SU-DHL-6 (cell line): Measurements from ENCODE around the gene CCDC27.
"Not testable (repeated sequence)": the region's sequence is repeated elsewhere in the genome, so short reads cannot be mapped to it uniquely, and the experiment has no call there.

Experiments
- H2AFZ ChIP-seq: fragments of 200-600 bp; sonication (generic); 2 replicates; pipeline ENCODE4 v1.6.1; 2014; ENCODE audit warnings: low read depth, mild to moderate bottlenecking, moderate library complexity, mixed read lengths, antibody characterized with exemption, low read length; ENCODE audit not compliant: severe bottlenecking
- H3F3A ChIP-seq: fragments of 200-600 bp; shearing (Covaris generic); 2 replicates; pipeline ENCODE4 v1.6.0; 2016; ENCODE audit warnings: antibody characterized with exemption, mild to moderate bottlenecking; ENCODE audit not compliant: insufficient read depth
- H3K27ac ChIP-seq: fragments of 200-600 bp; sonication (generic); 2 replicates; pipeline ENCODE4 v1.5.1; 2016; ENCODE audit warnings: low read depth, mild to moderate bottlenecking, low read length, moderate library complexity, mixed read lengths
- H3K27me3 ChIP-seq: fragments of 200-600 bp; sonication (generic), shearing (Covaris generic); 2 replicates; pipeline ENCODE4 v1.6.0; 2014; ENCODE audit warnings: mild to moderate bottlenecking, low read length
- H3K36me3 ChIP-seq: fragments of 200-600 bp; sonication (generic); 2 replicates; pipeline ENCODE4 v1.6.1; 2014; ENCODE audit warnings: mild to moderate bottlenecking, low read length, mixed read lengths
- H3K4me2 ChIP-seq: fragments of 300-600, 200-600 bp; shearing (Covaris generic), sonication (generic); 2 replicates; pipeline ENCODE4 v1.6.0; 2014; ENCODE audit warnings: low read length, low read depth, mild to moderate bottlenecking; ENCODE audit not compliant: poor library complexity, severe bottlenecking
- H3K4me3 ChIP-seq: fragments of 200-600 bp; sonication (generic); 2 replicates; pipeline ENCODE4 v1.5.1; 2014; ENCODE audit warnings: antibody characterized with exemption, low read length, mild to moderate bottlenecking, mixed read lengths; ENCODE audit not compliant: insufficient read depth, poor library complexity, severe bottlenecking
- H3K79me2 ChIP-seq: fragments of 200-600 bp; sonication (generic); 2 replicates; pipeline ENCODE4 v1.6.1; 2014; ENCODE audit warnings: mild to moderate bottlenecking, low read length, moderate library complexity; ENCODE audit not compliant: insufficient read depth
- H3K9ac ChIP-seq: fragments of 200-600 bp; sonication (generic); 2 replicates; pipeline ENCODE4 v1.7.0; 2014; ENCODE audit warnings: mild to moderate bottlenecking, low read length
- H3K9me2 ChIP-seq: fragments of 200-600 bp; sonication (generic); replicated peaks from 2 replicates; pipeline ENCODE4 v1.6.1; 2014; ENCODE audit warnings: low read length; ENCODE audit not compliant: insufficient read depth
- H3K9me3 ChIP-seq: fragments of 200-600 bp; sonication (generic); 2 replicates; pipeline ENCODE4 v1.6.1; 2014; ENCODE audit warnings: low read length, mixed read lengths; ENCODE audit not compliant: insufficient read depth
- H4K20me1 ChIP-seq: fragments of 200-600 bp; sonication (generic); 2 replicates; pipeline ENCODE4 v1.6.1; 2014; ENCODE audit warnings: low read depth, mild to moderate bottlenecking, antibody characterized with exemption, low read length, moderate library complexity, mixed read lengths
- EZH2phosphoT487 ChIP-seq: fragments of 200-600 bp; sonication (generic), shearing (Covaris generic); conservative IDR thresholded peaks from 2 replicates; pipeline ENCODE4 v1.6.1; 2018; ENCODE audit warnings: mild to moderate bottlenecking, antibody characterized with exemption, low read length, moderate library complexity, mixed read lengths
- TF ChIP-seq, protein P1 (sequence below): fragments of 200-600 bp; sonication (generic); IDR thresholded peaks from one replicate; pipeline ENCODE4 v1.5.1; 2017; ENCODE audit warnings: antibody characterized with exemption, mild to moderate bottlenecking, low read length, moderate library complexity; ENCODE audit not compliant: insufficient read depth, poor library complexity, severe bottlenecking

CCDC27 gene

DNA sequence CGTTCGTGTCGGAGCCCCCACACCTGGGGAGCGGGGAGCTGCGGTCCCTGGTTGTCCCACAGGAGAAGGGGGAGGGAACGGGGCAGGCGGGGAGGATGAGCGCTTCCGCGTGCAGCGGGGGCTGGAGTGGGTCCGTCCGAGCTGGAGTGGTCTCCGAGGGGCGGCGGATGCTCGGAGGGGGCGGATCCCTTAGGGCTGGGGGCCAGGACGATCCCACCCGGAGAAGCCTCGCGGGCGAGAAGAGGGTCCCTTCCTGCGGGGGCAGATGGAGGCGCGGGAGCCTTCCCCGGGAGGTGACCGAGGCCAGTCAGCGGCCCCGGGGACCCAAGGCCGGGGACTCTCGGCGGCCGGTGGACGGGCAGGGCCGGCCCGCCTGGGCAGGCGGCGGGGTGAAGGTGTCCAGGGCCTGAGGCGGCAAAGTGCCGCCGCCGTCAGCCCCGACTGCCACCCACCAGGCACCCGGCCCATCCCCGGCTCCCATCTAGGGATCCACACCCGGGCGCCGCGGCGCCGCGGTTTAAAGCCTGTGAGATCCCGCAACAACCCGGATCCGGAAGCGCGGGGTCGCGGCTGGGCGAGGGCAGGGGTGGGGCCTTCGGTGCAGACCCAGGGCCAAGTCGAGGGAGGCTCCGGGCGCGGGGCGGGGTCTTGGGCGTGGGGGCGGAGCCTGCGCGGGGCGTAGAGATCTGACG is 5.3 kb upstream of the CCDC27 start:
- Histone ChIP-seq H3K79me2 (no peaks in the 10 kb centered on the region), H4K20me1 (no peaks in the 10 kb centered on the region), H3K4me3 (peak overlapping the region; percentile 53), H3F3A (no peaks in the 10 kb centered on the region), H2AFZ (peak overlapping the region; percentile 19), H3K9me3 (no peaks in the 10 kb centered on the region), H3K9me2 (no peaks in the 10 kb centered on the region), H3K36me3 (no peaks in the 10 kb centered on the region), H3K27me3 (no peaks in the 10 kb centered on the region), H3K27ac (no peak overlapping the region), H3K4me2 (peak overlapping the region; percentile 59), H3K9ac (peak overlapping the region; percentile 57)
- TF ChIP-seq, protein P1, sequence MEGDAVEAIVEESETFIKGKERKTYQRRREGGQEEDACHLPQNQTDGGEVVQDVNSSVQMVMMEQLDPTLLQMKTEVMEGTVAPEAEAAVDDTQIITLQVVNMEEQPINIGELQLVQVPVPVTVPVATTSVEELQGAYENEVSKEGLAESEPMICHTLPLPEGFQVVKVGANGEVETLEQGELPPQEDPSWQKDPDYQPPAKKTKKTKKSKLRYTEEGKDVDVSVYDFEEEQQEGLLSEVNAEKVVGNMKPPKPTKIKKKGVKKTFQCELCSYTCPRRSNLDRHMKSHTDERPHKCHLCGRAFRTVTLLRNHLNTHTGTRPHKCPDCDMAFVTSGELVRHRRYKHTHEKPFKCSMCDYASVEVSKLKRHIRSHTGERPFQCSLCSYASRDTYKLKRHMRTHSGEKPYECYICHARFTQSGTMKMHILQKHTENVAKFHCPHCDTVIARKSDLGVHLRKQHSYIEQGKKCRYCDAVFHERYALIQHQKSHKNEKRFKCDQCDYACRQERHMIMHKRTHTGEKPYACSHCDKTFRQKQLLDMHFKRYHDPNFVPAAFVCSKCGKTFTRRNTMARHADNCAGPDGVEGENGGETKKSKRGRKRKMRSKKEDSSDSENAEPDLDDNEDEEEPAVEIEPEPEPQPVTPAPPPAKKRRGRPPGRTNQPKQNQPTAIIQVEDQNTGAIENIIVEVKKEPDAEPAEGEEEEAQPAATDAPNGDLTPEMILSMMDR: no peak
- TF ChIP-seq EZH2phosphoT487: no peak

DNA sequence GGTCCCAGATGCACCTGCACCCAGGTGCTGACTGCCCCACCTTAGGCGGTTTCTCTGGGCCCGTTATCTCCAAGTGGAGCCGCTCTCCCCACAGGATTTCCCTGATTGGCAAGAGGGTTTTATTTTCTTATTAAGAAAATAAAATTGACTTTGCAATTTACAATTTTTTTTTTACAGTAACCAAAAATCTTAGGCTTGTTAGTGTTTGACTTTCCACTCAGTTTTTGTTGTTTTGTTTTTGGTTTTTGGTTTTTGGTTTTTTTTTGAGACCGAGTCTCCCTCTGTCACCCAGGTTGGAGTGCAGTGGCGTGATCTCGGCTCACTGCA is 4.8 kb upstream of the CCDC27 start:
- Histone ChIP-seq H2AFZ (peak overlapping the region; percentile 19), H3K27ac (no peak overlapping the region), H3K9me3 (no peaks in the 10 kb centered on the region), H3F3A (no peaks in the 10 kb centered on the region), H4K20me1 (no peaks in the 10 kb centered on the region), H3K36me3 (no peaks in the 10 kb centered on the region), H3K9me2 (no peaks in the 10 kb centered on the region), H3K79me2 (no peaks in the 10 kb centered on the region), H3K4me3 (peak overlapping the region; percentile 53), H3K27me3 (no peaks in the 10 kb centered on the region), H3K4me2 (peak overlapping the region; percentile 59), H3K9ac (no peak overlapping the region)
- TF ChIP-seq, protein P1: no peak
- no peak for TF ChIP-seq EZH2phosphoT487

DNA sequence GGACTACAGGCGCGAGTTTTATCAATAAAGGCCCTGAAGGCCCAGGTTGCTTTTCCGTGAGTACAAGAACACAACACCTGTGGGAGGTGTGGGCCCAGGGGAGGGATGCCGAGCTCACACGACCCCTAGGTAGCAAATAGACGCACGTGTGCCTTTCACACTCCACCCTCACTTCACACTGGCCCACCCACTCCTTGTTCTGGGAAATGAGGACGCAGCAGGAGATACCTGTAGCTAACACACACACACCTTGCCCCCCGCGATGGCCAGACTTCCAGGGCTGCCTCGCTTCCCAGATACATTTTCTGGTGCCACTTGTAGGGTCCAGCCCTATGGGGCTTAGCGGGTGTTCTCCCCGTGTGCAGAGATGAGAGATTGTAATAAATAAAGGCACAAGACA is 4.3 kb upstream of the CCDC27 start:
- H2AFZ ChIP-seq: no peak overlapping the region
- no peak overlapping the region for H3K27ac ChIP-seq
- H3K27me3 ChIP-seq: no peaks in the 10 kb centered on the region
- H3K36me3 ChIP-seq: no peaks in the 10 kb centered on the region
- H3K9ac ChIP-seq: no peak overlapping the region
- no peaks in the 10 kb centered on the region for H3K79me2 ChIP-seq
- peak overlapping the region; percentile 53 for H3K4me3 ChIP-seq
- no peaks in the 10 kb centered on the region for H3F3A ChIP-seq
- TF ChIP-seq EZH2phosphoT487: no peak
- TF ChIP-seq, protein P1: no peak
- no peaks in the 10 kb centered on the region for H3K9me3 ChIP-seq
- H3K9me2 ChIP-seq: no peaks in the 10 kb centered on the region
- no peaks in the 10 kb centered on the region for H4K20me1 ChIP-seq
- H3K4me2 ChIP-seq: peak overlapping the region; percentile 59

DNA sequence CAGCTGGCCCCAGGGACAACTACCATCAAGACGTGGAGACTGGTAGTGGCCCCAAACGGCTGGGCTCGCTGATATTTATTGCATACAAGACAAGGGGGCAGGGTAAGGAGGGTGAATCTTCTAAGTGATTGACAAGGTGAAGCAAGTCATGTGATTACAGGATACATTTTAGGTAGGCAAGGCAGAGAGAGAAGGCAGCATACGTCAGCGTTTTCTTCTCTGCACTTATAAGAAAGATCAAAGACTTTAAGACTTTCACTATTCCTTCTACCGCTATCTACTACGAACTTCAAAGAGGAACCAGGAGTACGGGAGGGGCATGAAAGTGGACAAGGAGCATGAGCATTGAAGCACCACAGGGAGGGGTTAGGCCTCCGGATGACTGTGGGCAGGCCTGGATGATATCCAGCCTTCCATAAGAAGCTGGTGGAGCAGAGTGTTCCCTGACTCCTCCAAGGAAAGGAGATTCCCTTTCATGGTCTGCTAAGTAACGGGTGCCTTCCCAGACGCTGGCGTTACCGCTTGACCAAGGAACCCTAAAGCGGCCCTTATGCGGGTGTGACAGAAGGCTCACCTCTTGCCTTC is 3.8 kb upstream of the CCDC27 start:
- not testable (repeated sequence) for H3K36me3 ChIP-seq, H3K27me3 ChIP-seq, H3K4me3 ChIP-seq, H3F3A ChIP-seq, H2AFZ ChIP-seq, H3K9me2 ChIP-seq, H3K4me2 ChIP-seq, H3K9me3 ChIP-seq, H3K79me2 ChIP-seq, H3K27ac ChIP-seq, H4K20me1 ChIP-seq, H3K9ac ChIP-seq
